Karpas-422 (cell line): Measurements from ENCODE around the gene PYURF. TPM values are rescaled to one million over a fixed set of nuclear protein-coding genes. Genes with fewer than 3 reads are reported as not detected.
A peak's percentile ranks its signal among the peaks of the same experiment; 100 is the strongest.

Experiments
- DNase-seq: peaks from one replicate; pipeline ENCODE4 v3.0.0-alpha.2; 2015
- H2AFZ ChIP-seq: fragments of 200-600 bp; sonication (generic); 2 replicates; pipeline ENCODE4 v1.6.1; 2014; ENCODE audit warnings: antibody characterized with exemption, low read length, mixed read lengths
- H3K27ac ChIP-seq: fragments of 200-600 bp; sonication (generic); 2 replicates; pipeline ENCODE4 v1.5.1; 2014; ENCODE audit warnings: mild to moderate bottlenecking, low read length, moderate library complexity
- H3K27me3 ChIP-seq: fragments of 200-600 bp; sonication (generic); 2 replicates; pipeline ENCODE4 v1.6.1; 2014; ENCODE audit warnings: low read length, mixed read lengths
- H3K36me3 ChIP-seq: fragments of 200-600 bp; sonication (generic); 2 replicates; pipeline ENCODE4 v1.6.1; 2014; ENCODE audit warnings: low read length, mixed read lengths; ENCODE audit not compliant: insufficient read depth
- H3K4me1 ChIP-seq: fragments of 200-600 bp; sonication (generic); 2 replicates; pipeline ENCODE4 v1.6.1; 2014; ENCODE audit warnings: mild to moderate bottlenecking, low read length, mixed read lengths
- H3K4me2 ChIP-seq: fragments of 200-600 bp; sonication (generic); 2 replicates; pipeline ENCODE4 v1.6.1; 2014; ENCODE audit warnings: low read length, low read depth, mild to moderate bottlenecking; ENCODE audit not compliant: poor library complexity, severe bottlenecking
- H3K4me3 ChIP-seq: fragments of 200-600 bp; sonication (generic); 2 replicates; pipeline ENCODE4 v1.5.1; 2014; ENCODE audit warnings: mild to moderate bottlenecking, antibody characterized with exemption, low read length, mixed read lengths
- H3K79me2 ChIP-seq: fragments of 200-600 bp; sonication (generic); 2 replicates; pipeline ENCODE4 v1.6.1; 2014; ENCODE audit warnings: mild to moderate bottlenecking, low read length, mixed read lengths
- H3K9ac ChIP-seq: fragments of 200-600 bp; sonication (generic); 2 replicates; pipeline ENCODE4 v1.6.0; 2014; ENCODE audit warnings: low read length
- H3K9me2 ChIP-seq: fragments of 200-600 bp; sonication (generic), shearing (Covaris generic); replicated peaks from 2 replicates; pipeline ENCODE4 v1.6.0; 2014; ENCODE audit warnings: mild to moderate bottlenecking, low read length, moderate library complexity; ENCODE audit not compliant: insufficient read depth
- H3K9me3 ChIP-seq: fragments of 300-700, 200-600 bp; sonication (generic); 2 replicates; pipeline ENCODE4 v1.6.1; 2014; ENCODE audit warnings: low read length, mixed read lengths
- H4K20me1 ChIP-seq: fragments of 200-600 bp; sonication (generic); 2 replicates; pipeline ENCODE4 v1.6.1; 2014; ENCODE audit warnings: mild to moderate bottlenecking, antibody characterized with exemption, low read length, low read depth; ENCODE audit not compliant: insufficient read depth
- total RNA-seq: library from RNA; depleted of rRNA; stranded (reverse); fragments of >200 nt; shearing (Covaris generic); gene quantifications from 2 replicates; pipeline ENCODE4 v1.2.3, GENCODE V29; 2014; ENCODE audit warnings: low replicate concordance

PYURF gene
- total RNA-seq, 1 experiment from 2014 or later = 77.2 TPM

- Histone ChIP-seq H3K9me2 (no peaks in the 10 kb centered on the region), H3K27ac (no peak overlapping the region), H3K4me2 (no peak overlapping the region), H3K79me2 (no peaks in the 10 kb centered on the region), H3K9ac (no peak overlapping the region), H3K27me3 (no peaks in the 10 kb centered on the region), H4K20me1 (no peaks in the 10 kb centered on the region), H3K9me3 (no peaks in the 10 kb centered on the region), H2AFZ (no peak overlapping the region), H3K4me3 (no peak overlapping the region), H3K4me1 (no peaks in the 10 kb centered on the region), H3K36me3 (no peaks in the 10 kb centered on the region)
- DNase-seq = no peak
Measured at GRCh38 chr4:88533937-88534750, 10.6 kb upstream of the PYURF start.

- Histone ChIP-seq H3K9ac (no peak overlapping the region), H3K4me3 (no peak overlapping the region), H3K9me2 (no peaks in the 10 kb centered on the region), H3K36me3 (no peaks in the 10 kb centered on the region), H3K27ac (no peak overlapping the region), H2AFZ (no peak overlapping the region), H3K4me1 (no peaks in the 10 kb centered on the region), H3K27me3 (no peaks in the 10 kb centered on the region), H4K20me1 (no peaks in the 10 kb centered on the region), H3K79me2 (no peaks in the 10 kb centered on the region), H3K4me2 (no peak overlapping the region), H3K9me3 (no peaks in the 10 kb centered on the region)
- no peak for DNase-seq
Measured at GRCh38 chr4:88533088-88533790, 9.7 kb upstream of the PYURF start.

GRCh38 chr4:88531549-88531948 is 8.0 kb upstream of the PYURF start:
- no peak overlapping the region for H3K27ac ChIP-seq
- no peaks in the 10 kb centered on the region for H3K27me3 ChIP-seq
- no peaks in the 10 kb centered on the region for H3K9me2 ChIP-seq
- H3K9ac ChIP-seq = no peak overlapping the region
- no peak for DNase-seq
- H2AFZ ChIP-seq = no peak overlapping the region
- no peaks in the 10 kb centered on the region for H3K36me3 ChIP-seq
- H3K79me2 ChIP-seq = no peaks in the 10 kb centered on the region
- H4K20me1 ChIP-seq = no peaks in the 10 kb centered on the region
- H3K4me2 ChIP-seq = no peak overlapping the region
- H3K4me3 ChIP-seq = no peak overlapping the region
- no peaks in the 10 kb centered on the region for H3K4me1 ChIP-seq
- no peaks in the 10 kb centered on the region for H3K9me3 ChIP-seq

- H4K20me1 ChIP-seq = no peaks in the 10 kb centered on the region
- H3K4me3 ChIP-seq = no peak overlapping the region
- no peaks in the 10 kb centered on the region for H3K79me2 ChIP-seq
- peaks cover 2% of the 10 kb centered on the region; the same call in 1 of the 2 replicates for H3K4me1 ChIP-seq
- no peak overlapping the region for H3K27ac ChIP-seq
- H3K9me2 ChIP-seq = no peaks in the 10 kb centered on the region
- no peak overlapping the region for H3K4me2 ChIP-seq
- H3K9ac ChIP-seq = no peak overlapping the region
- H3K27me3 ChIP-seq = no peaks in the 10 kb centered on the region
- no peak for DNase-seq
- no peaks in the 10 kb centered on the region for H3K9me3 ChIP-seq
- H2AFZ ChIP-seq = no peak overlapping the region
- H3K36me3 ChIP-seq = no peaks in the 10 kb centered on the region
Measured at GRCh38 chr4:88528861-88529260, 5.3 kb upstream of the PYURF start.

GRCh38 chr4:88527787-88528186 is 4.2 kb upstream of the PYURF start:
- Histone ChIP-seq H3K9ac (no peak overlapping the region), H3K27ac (no peak overlapping the region), H4K20me1 (no peaks in the 10 kb centered on the region), H3K4me3 (no peak overlapping the region), H3K27me3 (no peaks in the 10 kb centered on the region), H3K79me2 (no peaks in the 10 kb centered on the region), H3K4me2 (no peak overlapping the region), H3K9me2 (no peaks in the 10 kb centered on the region), H2AFZ (no peak overlapping the region), H3K36me3 (no peaks in the 10 kb centered on the region), H3K4me1 (peaks cover 5% of the 10 kb centered on the region), H3K9me3 (no peaks in the 10 kb centered on the region)
- DNase-seq = no peak

GRCh38 chr4:88526221-88526815 is 2.7 kb upstream of the PYURF start:
- H3K4me2 ChIP-seq = no peak overlapping the region
- H3K9ac ChIP-seq = no peak overlapping the region
- DNase-seq = peak; percentile 54
- no peaks in the 10 kb centered on the region for H3K36me3 ChIP-seq
- H3K4me1 ChIP-seq = peaks cover 12% of the 10 kb centered on the region
- no peaks in the 10 kb centered on the region for H3K79me2 ChIP-seq
- no peak overlapping the region for H3K4me3 ChIP-seq
- H3K9me2 ChIP-seq = no peaks in the 10 kb centered on the region
- no peak overlapping the region for H2AFZ ChIP-seq
- H3K27ac ChIP-seq = no peak overlapping the region
- no peaks in the 10 kb centered on the region for H3K27me3 ChIP-seq
- H3K9me3 ChIP-seq = no peaks in the 10 kb centered on the region
- H4K20me1 ChIP-seq = 0 out of 2 replicates have a peak, but pooled peaks cover 9% of the 10 kb centered on the region

- no peaks in the 10 kb centered on the region for H3K9me3 ChIP-seq
- no peak overlapping the region for H3K27ac ChIP-seq
- peak overlapping the region; percentile 74 for H3K4me2 ChIP-seq
- H3K79me2 ChIP-seq = no peaks in the 10 kb centered on the region
- H3K4me3 ChIP-seq = peak overlapping the region; percentile 87
- no peak for DNase-seq
- no peaks in the 10 kb centered on the region; the same call in 1 of the 2 replicates for H3K36me3 ChIP-seq
- H3K9me2 ChIP-seq = no peaks in the 10 kb centered on the region
- peaks cover 12% of the 10 kb centered on the region for H3K4me1 ChIP-seq
- no peaks in the 10 kb centered on the region for H3K27me3 ChIP-seq
- H4K20me1 ChIP-seq = 0 out of 2 replicates have a peak, but pooled peaks cover 9% of the 10 kb centered on the region
- H2AFZ ChIP-seq = peak overlapping the region; percentile 92
- peak overlapping the region; percentile 82 for H3K9ac ChIP-seq
Measured at GRCh38 chr4:88524171-88524570, 595 bp upstream of the PYURF start.
